OCI-M2 (cell line): ENCODE data around the gene CENPW.
A peak's percentile ranks its signal among the peaks of the same experiment; 100 is the strongest.

Source experiments
- DNase-seq: peaks from one replicate; lab custom pipeline; 2025; ENCODE audit not compliant: unreplicated experiment; lab: John Stamatoyannopoulos, UW

Gene CENPW

GRCh38 chr6:126339796-126340609 is at the start of gene CENPW:
Gene CENPW, plus strand, starts transcription at chr6:126340115. Its CDS starts 159 bp downstream, at chr6:126340274.
- DNase-seq = peak; percentile 79

- no peak for DNase-seq
Observed at GRCh38 chr6:126293891-126294524, 45.9 kb upstream of the CENPW start.

GRCh38 chr6:126300126-126300525 is 39.8 kb upstream of the CENPW start:
- DNase-seq = no peak

GRCh38 chr6:126300735-126301134 is 39.2 kb upstream of the CENPW start:
- no peak for DNase-seq

- no peak for DNase-seq
Observed at GRCh38 chr6:126302191-126302590, 37.7 kb upstream of the CENPW start.

GRCh38 chr6:126307849-126308248 is 32.1 kb upstream of the CENPW start:
- DNase-seq = no peak

- DNase-seq = no peak
Observed at GRCh38 chr6:126308362-126308761, 31.6 kb upstream of the CENPW start.

GRCh38 chr6:126312013-126312665 is 27.8 kb upstream of the CENPW start:
- no peak for DNase-seq

- no peak for DNase-seq
Observed at GRCh38 chr6:126313941-126314340, 26.0 kb upstream of the CENPW start.

GRCh38 chr6:126318797-126319196 is 21.1 kb upstream of the CENPW start:
- no peak for DNase-seq

GRCh38 chr6:126333729-126334128 is 6.2 kb upstream of the CENPW start:
- DNase-seq = no peak

GRCh38 chr6:126335210-126335609 is 4.7 kb upstream of the CENPW start:
- DNase-seq = no peak

GRCh38 chr6:126337323-126337722 is 2.6 kb upstream of the CENPW start:
- no peak for DNase-seq

- DNase-seq = no peak
Observed at GRCh38 chr6:126341126-126341525, 1.2 kb downstream of the CENPW start.

GRCh38 chr6:126344181-126344580 is 4.3 kb downstream of the CENPW start:
- no peak for DNase-seq

- DNase-seq = no peak
Observed at GRCh38 chr6:126351960-126352359, 12.0 kb downstream of the CENPW start.

GRCh38 chr6:126352514-126352913 is 12.6 kb downstream of the CENPW start:
- DNase-seq = no peak

- DNase-seq = no peak
Observed at GRCh38 chr6:126356526-126356925, 16.6 kb downstream of the CENPW start.

- no peak for DNase-seq
Observed at GRCh38 chr6:126359936-126360537, 20.1 kb downstream of the CENPW start.

- no peak for DNase-seq
Observed at GRCh38 chr6:126361832-126362440, 22.0 kb downstream of the CENPW start.

- DNase-seq = no peak
Observed at GRCh38 chr6:126367849-126368248, 27.9 kb downstream of the CENPW start.
